ENCODE results near the gene ATP5ME.

ATP5ME gene, protein sequence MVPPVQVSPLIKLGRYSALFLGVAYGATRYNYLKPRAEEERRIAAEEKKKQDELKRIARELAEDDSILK

DNA sequence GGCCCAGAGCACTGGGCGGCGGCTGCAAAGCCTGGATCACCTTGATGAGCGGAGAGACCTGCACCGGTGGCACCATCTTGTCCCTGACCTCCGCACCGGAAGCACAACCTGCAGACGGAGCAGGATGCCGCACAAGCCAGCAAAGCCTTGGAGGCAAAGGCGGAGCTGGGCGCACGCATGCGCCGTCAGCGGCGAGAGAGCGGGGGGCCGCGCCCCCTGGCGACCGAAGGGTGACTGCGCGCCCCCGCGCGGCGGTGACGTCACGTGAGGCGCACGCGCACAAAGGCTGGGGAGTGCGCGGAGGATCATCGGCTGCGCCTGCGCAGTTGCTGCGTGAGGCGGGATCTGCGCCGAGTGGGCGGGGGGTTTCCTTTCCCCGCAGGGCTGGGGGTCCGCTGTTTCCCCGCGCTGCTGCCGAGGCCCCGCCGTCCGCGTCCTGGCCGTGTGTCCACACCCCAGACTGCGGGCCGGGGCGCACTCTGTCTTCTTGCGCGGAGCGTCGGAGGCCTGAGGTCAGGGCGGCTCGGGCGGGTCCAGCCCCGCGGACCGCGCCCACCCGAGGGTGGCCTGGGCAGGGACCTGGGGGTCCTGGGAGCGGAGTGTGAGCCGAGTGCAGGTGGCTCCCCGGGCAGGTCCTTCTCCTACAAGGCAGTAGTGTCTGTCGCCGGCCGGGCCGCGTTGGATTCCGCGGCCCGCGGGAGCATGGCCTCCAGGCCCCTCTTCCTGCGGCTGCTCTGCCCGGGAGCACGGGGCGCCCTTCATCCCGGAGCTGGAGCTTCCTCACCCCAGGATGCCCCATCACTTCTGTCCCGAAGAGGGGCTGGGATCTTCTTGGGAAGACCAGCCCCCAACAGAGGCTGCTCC is at the start of gene ATP5ME, which contains the start of gene MYL5:
TSS of gene ATP5ME (minus strand) at position 105 of the 864 bp plus-strand sequence. CDS start at position 76, 29 bp downstream.
TSS of gene MYL5 (plus strand) at position 371 of the 864 bp plus-strand sequence. CDS start 3,485 bp downstream, outside the sequence.
- TF ChIP-seq ZFP30 (CRISPR knock-in tag; IDR thresholded peaks at IDR 0.05) (no peak), SNAI2 (CRISPR knock-in tag; IDR thresholded peaks at IDR 0.05) (no peak), RARB (CRISPR knock-in tag; IDR thresholded peaks at IDR 0.05) (no peak), OSR1 (CRISPR knock-in tag; IDR thresholded peaks at IDR 0.05) (no peak), GLIS3 (CRISPR knock-in tag; IDR thresholded peaks at IDR 0.05) (no peak), ZC3H10 (CRISPR knock-in tag; IDR thresholded peaks at IDR 0.05) (no peak), ESRRG (CRISPR knock-in tag; IDR thresholded peaks at IDR 0.05) (no peak), TOX (CRISPR knock-in tag; IDR thresholded peaks at IDR 0.05; ENCODE audit: borderline replicate concordance) (no peak), CSDC2 (CRISPR knock-in tag; IDR thresholded peaks at IDR 0.05) (no peak), ZFP3 (CRISPR knock-in tag; IDR thresholded peaks at IDR 0.05) (no peak), BACH2 (CRISPR knock-in tag; IDR thresholded peaks at IDR 0.05; ENCODE audit: borderline replicate concordance) (no peak), ZNF565 (CRISPR knock-in tag; conservative IDR thresholded peaks at IDR 0.05; ENCODE audit: low read depth) (no peak), TCF4 (CRISPR knock-in tag; IDR thresholded peaks at IDR 0.05; ENCODE audit: borderline replicate concordance) (no peak), ARNTL (CRISPR knock-in tag; IDR thresholded peaks at IDR 0.05; ENCODE audit: borderline replicate concordance, low read depth) (no peak)
- TF ChIP-seq, protein P1, sequence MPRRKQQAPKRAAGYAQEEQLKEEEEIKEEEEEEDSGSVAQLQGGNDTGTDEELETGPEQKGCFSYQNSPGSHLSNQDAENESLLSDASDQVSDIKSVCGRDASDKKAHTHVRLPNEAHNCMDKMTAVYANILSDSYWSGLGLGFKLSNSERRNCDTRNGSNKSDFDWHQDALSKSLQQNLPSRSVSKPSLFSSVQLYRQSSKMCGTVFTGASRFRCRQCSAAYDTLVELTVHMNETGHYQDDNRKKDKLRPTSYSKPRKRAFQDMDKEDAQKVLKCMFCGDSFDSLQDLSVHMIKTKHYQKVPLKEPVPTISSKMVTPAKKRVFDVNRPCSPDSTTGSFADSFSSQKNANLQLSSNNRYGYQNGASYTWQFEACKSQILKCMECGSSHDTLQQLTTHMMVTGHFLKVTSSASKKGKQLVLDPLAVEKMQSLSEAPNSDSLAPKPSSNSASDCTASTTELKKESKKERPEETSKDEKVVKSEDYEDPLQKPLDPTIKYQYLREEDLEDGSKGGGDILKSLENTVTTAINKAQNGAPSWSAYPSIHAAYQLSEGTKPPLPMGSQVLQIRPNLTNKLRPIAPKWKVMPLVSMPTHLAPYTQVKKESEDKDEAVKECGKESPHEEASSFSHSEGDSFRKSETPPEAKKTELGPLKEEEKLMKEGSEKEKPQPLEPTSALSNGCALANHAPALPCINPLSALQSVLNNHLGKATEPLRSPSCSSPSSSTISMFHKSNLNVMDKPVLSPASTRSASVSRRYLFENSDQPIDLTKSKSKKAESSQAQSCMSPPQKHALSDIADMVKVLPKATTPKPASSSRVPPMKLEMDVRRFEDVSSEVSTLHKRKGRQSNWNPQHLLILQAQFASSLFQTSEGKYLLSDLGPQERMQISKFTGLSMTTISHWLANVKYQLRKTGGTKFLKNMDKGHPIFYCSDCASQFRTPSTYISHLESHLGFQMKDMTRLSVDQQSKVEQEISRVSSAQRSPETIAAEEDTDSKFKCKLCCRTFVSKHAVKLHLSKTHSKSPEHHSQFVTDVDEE (CRISPR knock-in tag; IDR thresholded peaks at IDR 0.05): no peak
- TF ChIP-seq, protein P2, sequence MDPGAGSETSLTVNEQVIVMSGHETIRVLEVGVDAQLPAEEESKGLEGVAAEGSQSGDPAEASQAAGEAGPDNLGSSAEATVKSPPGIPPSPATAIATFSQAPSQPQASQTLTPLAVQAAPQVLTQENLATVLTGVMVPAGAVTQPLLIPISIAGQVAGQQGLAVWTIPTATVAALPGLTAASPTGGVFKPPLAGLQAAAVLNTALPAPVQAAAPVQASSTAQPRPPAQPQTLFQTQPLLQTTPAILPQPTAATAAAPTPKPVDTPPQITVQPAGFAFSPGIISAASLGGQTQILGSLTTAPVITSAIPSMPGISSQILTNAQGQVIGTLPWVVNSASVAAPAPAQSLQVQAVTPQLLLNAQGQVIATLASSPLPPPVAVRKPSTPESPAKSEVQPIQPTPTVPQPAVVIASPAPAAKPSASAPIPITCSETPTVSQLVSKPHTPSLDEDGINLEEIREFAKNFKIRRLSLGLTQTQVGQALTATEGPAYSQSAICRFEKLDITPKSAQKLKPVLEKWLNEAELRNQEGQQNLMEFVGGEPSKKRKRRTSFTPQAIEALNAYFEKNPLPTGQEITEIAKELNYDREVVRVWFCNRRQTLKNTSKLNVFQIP (CRISPR knock-in tag; IDR thresholded peaks at IDR 0.05; ENCODE audit: borderline replicate concordance, low read depth): no peak
- TF ChIP-seq, protein P3, sequence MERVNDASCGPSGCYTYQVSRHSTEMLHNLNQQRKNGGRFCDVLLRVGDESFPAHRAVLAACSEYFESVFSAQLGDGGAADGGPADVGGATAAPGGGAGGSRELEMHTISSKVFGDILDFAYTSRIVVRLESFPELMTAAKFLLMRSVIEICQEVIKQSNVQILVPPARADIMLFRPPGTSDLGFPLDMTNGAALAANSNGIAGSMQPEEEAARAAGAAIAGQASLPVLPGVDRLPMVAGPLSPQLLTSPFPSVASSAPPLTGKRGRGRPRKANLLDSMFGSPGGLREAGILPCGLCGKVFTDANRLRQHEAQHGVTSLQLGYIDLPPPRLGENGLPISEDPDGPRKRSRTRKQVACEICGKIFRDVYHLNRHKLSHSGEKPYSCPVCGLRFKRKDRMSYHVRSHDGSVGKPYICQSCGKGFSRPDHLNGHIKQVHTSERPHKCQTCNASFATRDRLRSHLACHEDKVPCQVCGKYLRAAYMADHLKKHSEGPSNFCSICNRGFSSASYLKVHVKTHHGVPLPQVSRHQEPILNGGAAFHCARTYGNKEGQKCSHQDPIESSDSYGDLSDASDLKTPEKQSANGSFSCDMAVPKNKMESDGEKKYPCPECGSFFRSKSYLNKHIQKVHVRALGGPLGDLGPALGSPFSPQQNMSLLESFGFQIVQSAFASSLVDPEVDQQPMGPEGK (CRISPR knock-in tag; IDR thresholded peaks at IDR 0.05; ENCODE audit: borderline replicate concordance): no peak
- TF ChIP-seq, protein P4, sequence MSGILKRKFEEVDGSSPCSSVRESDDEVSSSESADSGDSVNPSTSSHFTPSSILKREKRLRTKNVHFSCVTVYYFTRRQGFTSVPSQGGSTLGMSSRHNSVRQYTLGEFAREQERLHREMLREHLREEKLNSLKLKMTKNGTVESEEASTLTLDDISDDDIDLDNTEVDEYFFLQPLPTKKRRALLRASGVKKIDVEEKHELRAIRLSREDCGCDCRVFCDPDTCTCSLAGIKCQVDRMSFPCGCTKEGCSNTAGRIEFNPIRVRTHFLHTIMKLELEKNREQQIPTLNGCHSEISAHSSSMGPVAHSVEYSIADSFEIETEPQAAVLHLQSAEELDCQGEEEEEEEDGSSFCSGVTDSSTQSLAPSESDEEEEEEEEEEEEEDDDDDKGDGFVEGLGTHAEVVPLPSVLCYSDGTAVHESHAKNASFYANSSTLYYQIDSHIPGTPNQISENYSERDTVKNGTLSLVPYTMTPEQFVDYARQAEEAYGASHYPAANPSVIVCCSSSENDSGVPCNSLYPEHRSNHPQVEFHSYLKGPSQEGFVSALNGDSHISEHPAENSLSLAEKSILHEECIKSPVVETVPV (CRISPR knock-in tag; IDR thresholded peaks at IDR 0.05): no peak

DNA sequence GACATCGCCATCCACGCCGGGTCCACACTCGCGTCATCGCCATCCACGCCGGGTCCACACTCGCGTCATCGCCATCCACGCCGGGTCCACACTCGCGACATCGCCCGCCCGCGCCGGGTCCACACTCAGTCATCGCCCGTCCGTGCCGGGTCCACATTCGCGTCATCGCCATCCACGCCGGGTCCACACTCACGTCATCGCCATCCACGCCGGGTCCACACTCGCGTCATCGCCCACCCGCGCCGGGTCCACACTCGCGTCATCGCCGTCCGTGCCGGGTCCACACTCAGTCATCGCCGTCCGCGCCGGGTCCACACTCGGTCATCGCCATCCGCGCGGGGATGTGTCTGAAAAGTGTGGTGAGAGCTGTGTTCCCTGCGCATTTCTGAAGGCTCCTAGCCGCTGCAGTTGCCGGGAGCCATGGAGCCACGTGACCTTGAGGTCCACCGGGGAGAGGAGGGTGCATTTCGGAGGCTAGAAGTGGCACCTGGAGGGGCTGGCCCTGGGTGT is 48.8 kb upstream of the ATP5ME start:
- ATAC-seq: no peak
- TF ChIP-seq ZFP30 (CRISPR knock-in tag; IDR thresholded peaks at IDR 0.05) (no peak), ZNF565 (CRISPR knock-in tag; conservative IDR thresholded peaks at IDR 0.05; ENCODE audit: low read depth) (no peak), ISL1 (CRISPR knock-in tag; IDR thresholded peaks at IDR 0.05) (no peak), TOX (CRISPR knock-in tag; IDR thresholded peaks at IDR 0.05; ENCODE audit: borderline replicate concordance) (no peak), ARNTL (CRISPR knock-in tag; IDR thresholded peaks at IDR 0.05; ENCODE audit: borderline replicate concordance, low read depth) (no peak), BACH2 (CRISPR knock-in tag; IDR thresholded peaks at IDR 0.05; ENCODE audit: borderline replicate concordance) (no peak), ZC3H10 (CRISPR knock-in tag; IDR thresholded peaks at IDR 0.05) (no peak), PPARA (CRISPR knock-in tag; IDR thresholded peaks at IDR 0.05; ENCODE audit: borderline replicate concordance) (no peak), SNAI2 (CRISPR knock-in tag; IDR thresholded peaks at IDR 0.05) (no peak), RARB (CRISPR knock-in tag; IDR thresholded peaks at IDR 0.05) (no peak)
- TF ChIP-seq, protein P3 (CRISPR knock-in tag; IDR thresholded peaks at IDR 0.05; ENCODE audit: borderline replicate concordance): no peak
- TF ChIP-seq, protein P1 (CRISPR knock-in tag; IDR thresholded peaks at IDR 0.05): no peak
- TF ChIP-seq, protein P5, sequence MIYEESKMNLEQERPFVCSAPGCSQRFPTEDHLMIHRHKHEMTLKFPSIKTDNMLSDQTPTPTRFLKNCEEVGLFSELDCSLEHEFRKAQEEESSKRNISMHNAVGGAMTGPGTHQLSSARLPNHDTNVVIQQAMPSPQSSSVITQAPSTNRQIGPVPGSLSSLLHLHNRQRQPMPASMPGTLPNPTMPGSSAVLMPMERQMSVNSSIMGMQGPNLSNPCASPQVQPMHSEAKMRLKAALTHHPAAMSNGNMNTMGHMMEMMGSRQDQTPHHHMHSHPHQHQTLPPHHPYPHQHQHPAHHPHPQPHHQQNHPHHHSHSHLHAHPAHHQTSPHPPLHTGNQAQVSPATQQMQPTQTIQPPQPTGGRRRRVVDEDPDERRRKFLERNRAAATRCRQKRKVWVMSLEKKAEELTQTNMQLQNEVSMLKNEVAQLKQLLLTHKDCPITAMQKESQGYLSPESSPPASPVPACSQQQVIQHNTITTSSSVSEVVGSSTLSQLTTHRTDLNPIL (CRISPR knock-in tag; IDR thresholded peaks at IDR 0.05; ENCODE audit: low read depth): no peak

More for the DNA sequence above, at the start of gene ATP5ME, which contains the start of gene MYL5:
- ATAC-seq: peak; percentile 91

Measured in SK-N-SH treated with all-trans-retinoic acid at 6 μM for 48 hours (cell line).